HCT116 (cell line): ENCODE data around the gene ACKR4.

Experiments
- ATF3 ChIP-seq: IDR thresholded peaks from 2 replicates; pipeline ENCODE4 v1.6.1; 2012
- CEBPB ChIP-seq: IDR thresholded peaks from 2 replicates; pipeline ENCODE4 v1.6.1; 2012; ENCODE audit warnings: low read depth
- CTCF ChIP-seq, 3 experiments: fragments of 200-600 bp in 1 of 3; sonication (generic) in 1 of 3; IDR thresholded peaks in 2 of 3; conservative IDR thresholded peaks in 1 of 3; 2 replicates each; pipeline ENCODE4 v1.5.1; 2012 to 2017; ENCODE audit warnings: low read depth in 2 of 3, low read length in 2 of 3, antibody characterized with exemption in 1 of 3, borderline replicate concordance in 1 of 3, control low read depth in 1 of 3, mild to moderate bottlenecking in 1 of 3, mixed read lengths in 1 of 3, mixed run types in 1 of 3, moderate library complexity in 1 of 3; ENCODE audit not compliant: insufficient read depth in 1 of 3
- EGR1 ChIP-seq: IDR thresholded peaks from 2 replicates; pipeline ENCODE4 v1.6.1; 2012; ENCODE audit warnings: low read depth
- EZH2 ChIP-seq: fragments of 200-600 bp; sonication (generic); IDR thresholded peaks from 2 replicates; pipeline ENCODE4 v1.6.1; 2017; ENCODE audit warnings: antibody characterized with exemption, mixed run types
- EZH2phosphoT487 ChIP-seq: fragments of 200-600 bp; IDR thresholded peaks from 2 replicates; pipeline ENCODE4 v1.6.1; 2018; ENCODE audit warnings: antibody characterized with exemption, borderline replicate concordance
- POLR2A ChIP-seq: IDR thresholded peaks from 2 replicates; pipeline ENCODE4 v1.7.0; 2011; ENCODE audit warnings: borderline replicate concordance; ENCODE audit not compliant: insufficient read depth, insufficient read length; ENCODE audit errors: extremely low read depth
- POLR2AphosphoS5 ChIP-seq: IDR thresholded peaks from 2 replicates; pipeline ENCODE4 v1.6.1; 2011; ENCODE audit warnings: mild to moderate bottlenecking, low read depth, low read length, moderate library complexity
- TCF7L2 ChIP-seq: IDR thresholded peaks from 2 replicates; pipeline ENCODE4 v1.7.0; 2011; ENCODE audit warnings: borderline replicate concordance, inconsistent platforms; ENCODE audit not compliant: insufficient read depth, insufficient read length; ENCODE audit errors: extremely low read depth
- YY1 ChIP-seq: IDR thresholded peaks from 2 replicates; pipeline ENCODE4 v1.6.1; 2011; ENCODE audit warnings: low read length, low read depth, moderate library complexity, mild to moderate bottlenecking; ENCODE audit not compliant: insufficient replicate concordance; ENCODE audit errors: extremely low read depth
- ZNF274 ChIP-seq: fragments of 200-500 bp; sonication (Bioruptor generic); IDR thresholded peaks from 2 replicates; pipeline ENCODE4 v1.6.1; 2014; ENCODE audit warnings: mild to moderate bottlenecking, low read depth, low read length, inconsistent platforms

- no peak for TF ChIP-seq CTCF (IDR thresholded peaks at IDR 0.05 in 2 of 3, conservative IDR thresholded peaks at IDR 0.05 in 1 of 3; ENCODE audit: borderline replicate concordance in 1 of 3, insufficient read depth in 1 of 3, low read depth in 2 of 3, low read length in 2 of 3)
- no peak for TF ChIP-seq POLR2A
- TF ChIP-seq TCF7L2 = no peak
- no peak for TF ChIP-seq EZH2
- TF ChIP-seq POLR2AphosphoS5 = no peak
- no peak for TF ChIP-seq YY1
- TF ChIP-seq ATF3 = no peak
- no peak for TF ChIP-seq EZH2phosphoT487
- TF ChIP-seq CEBPB = no peak
- TF ChIP-seq ZNF274 = no peak
- no peak for TF ChIP-seq EGR1
Measured at GRCh38 chr3:132643366-132643765, 46.3 kb downstream of the ACKR4 start.
